HG03045 (cell line): ENCODE results near the gene BAG1.

Experiments used
- ATAC-seq: cut with Tn5 transposase; IDR thresholded peaks from one replicate; pipeline ENCODE4 v1.9.1; 2021; ENCODE audit warnings: mild to moderate bottlenecking, moderate library complexity; ENCODE audit not compliant: unreplicated experiment

The BAG1 gene

GRCh38 chr9:33277484-33277883 is 13.0 kb upstream of the BAG1 start:
- no peak for ATAC-seq

GRCh38 chr9:33273972-33274328 is 9.4 kb upstream of the BAG1 start:
- no peak for ATAC-seq

- ATAC-seq = no peak
These were observed 8.9 kb upstream of the BAG1 start for GRCh38 chr9:33273266-33273971.

GRCh38 chr9:33272061-33272460 is 7.6 kb upstream of the BAG1 start:
- ATAC-seq = no peak

- ATAC-seq = no peak
These were observed 5.6 kb upstream of the BAG1 start for GRCh38 chr9:33270146-33270545.

GRCh38 chr9:33267151-33267767 is 2.8 kb upstream of the BAG1 start:
- ATAC-seq = no peak

- ATAC-seq = no peak
These were observed 830 bp upstream of the BAG1 start for GRCh38 chr9:33265211-33265865.

- ATAC-seq = peak; percentile 38
These were observed 470 bp downstream of the BAG1 start for GRCh38 chr9:33264003-33264472.

- peak; percentile 7 for ATAC-seq
These were observed 1.1 kb downstream of the BAG1 start for GRCh38 chr9:33263131-33264002.

GRCh38 chr9:33260372-33260771 is 4.1 kb downstream of the BAG1 start:
- no peak for ATAC-seq

GRCh38 chr9:33257276-33257675 is 7.2 kb downstream of the BAG1 start:
- no peak for ATAC-seq

GRCh38 chr9:33256236-33256635 is 8.3 kb downstream of the BAG1 start:
- no peak for ATAC-seq

GRCh38 chr9:33255471-33255870 is 9.0 kb downstream of the BAG1 start:
- no peak for ATAC-seq

GRCh38 chr9:33255014-33255413 is 9.5 kb downstream of the BAG1 start:
- ATAC-seq = no peak

- ATAC-seq = no peak
These were observed 10.3 kb downstream of the BAG1 start for GRCh38 chr9:33254211-33254610.

GRCh38 chr9:33250458-33250995 is 14.0 kb downstream of the BAG1 start:
- ATAC-seq = no peak

GRCh38 chr9:33249983-33250382 is 14.5 kb downstream of the BAG1 start:
- no peak for ATAC-seq

GRCh38 chr9:33249087-33249658 is 15.3 kb downstream of the BAG1 start:
- ATAC-seq = peak; percentile 52

GRCh38 chr9:33248606-33249005 is 15.9 kb downstream of the BAG1 start:
- ATAC-seq = no peak

- no peak for ATAC-seq
These were observed 18.1 kb downstream of the BAG1 start for GRCh38 chr9:33246269-33246860.
